ENCODE results near the gene MOB2.
A peak's percentile ranks its signal among the peaks of the same experiment; 100 is the strongest.
"Not testable (repeated sequence)": the region's sequence is repeated elsewhere in the genome, so short reads cannot be mapped to it uniquely, and the experiment has no call there.

The MOB2 gene

GRCh38 chr11:1518301-1518700 lies 31.7 kb upstream of the MOB2 start:
- DNase-seq (ENCODE audit: low spot score), result no peak

- no peak for DNase-seq (ENCODE audit: low spot score)
These were observed 30.8 kb upstream of the MOB2 start for GRCh38 chr11:1517117-1518005.

GRCh38 chr11:1516273-1517067 lies 29.9 kb upstream of the MOB2 start:
- DNase-seq (ENCODE audit: low spot score), result no peak

- DNase-seq (ENCODE audit: low spot score), result peak; percentile 46
These were observed 28.8 kb upstream of the MOB2 start for GRCh38 chr11:1515082-1516060.

GRCh38 chr11:1514336-1515061 lies 27.9 kb upstream of the MOB2 start:
- DNase-seq (ENCODE audit: low spot score), result no peak

- no peak for DNase-seq (ENCODE audit: low spot score)
These were observed 27.0 kb upstream of the MOB2 start for GRCh38 chr11:1513326-1514296.

GRCh38 chr11:1512531-1513258 lies 26.1 kb upstream of the MOB2 start:
- DNase-seq (ENCODE audit: low spot score), result not testable (repeated sequence)

GRCh38 chr11:1511937-1512496 lies 25.4 kb upstream of the MOB2 start:
- no peak for DNase-seq (ENCODE audit: low spot score)

GRCh38 chr11:1510928-1511327 lies 24.3 kb upstream of the MOB2 start:
- no peak for DNase-seq (ENCODE audit: low spot score)

GRCh38 chr11:1510351-1510750 lies 23.8 kb upstream of the MOB2 start:
- DNase-seq (ENCODE audit: low spot score), result not testable (repeated sequence)

GRCh38 chr11:1509626-1510255 lies 23.2 kb upstream of the MOB2 start:
- DNase-seq (ENCODE audit: low spot score), result no peak

- DNase-seq (ENCODE audit: low spot score), result no peak
These were observed 22.4 kb upstream of the MOB2 start for GRCh38 chr11:1508986-1509385.

GRCh38 chr11:1508491-1508891 lies 21.9 kb upstream of the MOB2 start:
- no peak for DNase-seq (ENCODE audit: low spot score)

- DNase-seq (ENCODE audit: low spot score), result no peak
These were observed 21.0 kb upstream of the MOB2 start for GRCh38 chr11:1507381-1508140.

- DNase-seq (ENCODE audit: low spot score), result no peak
These were observed 20.4 kb upstream of the MOB2 start for GRCh38 chr11:1506981-1507380.

GRCh38 chr11:1505480-1505879 lies 18.9 kb upstream of the MOB2 start:
- no peak for DNase-seq (ENCODE audit: low spot score)

GRCh38 chr11:1504581-1505290 lies 18.2 kb upstream of the MOB2 start:
- DNase-seq (ENCODE audit: low spot score), result no peak
